HG02970 (cell line): ENCODE data around the gene CD28.

ENCODE experiments used
- ATAC-seq: cut with Tn5 transposase; IDR thresholded peaks from one replicate; pipeline ENCODE4 v1.9.1; 2021; ENCODE audit warnings: mild to moderate bottlenecking, moderate library complexity, moderate number of reproducible peaks; ENCODE audit not compliant: unreplicated experiment, low FRiP score

The CD28 gene

GRCh38 chr2:203741566-203741965 is 35.1 kb downstream of the CD28 start:
- no peak for ATAC-seq

- ATAC-seq = no peak
Measured at GRCh38 chr2:203743441-203743981, 37.1 kb downstream of the CD28 start.

- ATAC-seq = no peak
Measured at GRCh38 chr2:203744091-203744490, 37.7 kb downstream of the CD28 start.

- ATAC-seq = no peak
Measured at GRCh38 chr2:203745267-203745666, 38.8 kb downstream of the CD28 start.

GRCh38 chr2:203748331-203749126 is 42.1 kb downstream of the CD28 start:
- no peak for ATAC-seq

GRCh38 chr2:203750346-203751068 is 44.1 kb downstream of the CD28 start:
- no peak for ATAC-seq

- no peak for ATAC-seq
Measured at GRCh38 chr2:203751685-203752271, 45.3 kb downstream of the CD28 start.

GRCh38 chr2:203756161-203756560 is 49.7 kb downstream of the CD28 start:
- ATAC-seq = no peak

GRCh38 chr2:203758841-203759689 is 52.6 kb downstream of the CD28 start:
- ATAC-seq = no peak

- ATAC-seq = no peak
Measured at GRCh38 chr2:203759690-203760365, 53.4 kb downstream of the CD28 start.

- no peak for ATAC-seq
Measured at GRCh38 chr2:203761121-203761520, 54.7 kb downstream of the CD28 start.

- ATAC-seq = no peak
Measured at GRCh38 chr2:203763241-203763937, 57.0 kb downstream of the CD28 start.

- ATAC-seq = no peak
Measured at GRCh38 chr2:203763938-203764664, 57.7 kb downstream of the CD28 start.

GRCh38 chr2:203772456-203773165 is 66.2 kb downstream of the CD28 start:
- no peak for ATAC-seq

GRCh38 chr2:203774760-203775159 is 68.3 kb downstream of the CD28 start:
- no peak for ATAC-seq

- ATAC-seq = no peak
Measured at GRCh38 chr2:203775684-203776083, 69.2 kb downstream of the CD28 start.

GRCh38 chr2:203777030-203777429 is 70.6 kb downstream of the CD28 start:
- ATAC-seq = no peak
